NB4 (cell line): ENCODE data around the gene RNF112.
"Not testable (repeated sequence)": the region's sequence is repeated elsewhere in the genome, so short reads cannot be mapped to it uniquely, and the experiment has no call there.

Experiments
- DNase-seq: peaks from one replicate; pipeline ENCODE4 v3.0.0; 2010; ENCODE audit warnings: low read depth
- H3K4me3 ChIP-seq: one replicate; pipeline ENCODE4 v1.5.1; 2011; ENCODE audit warnings: mild to moderate bottlenecking, low read depth, low read length, moderate library complexity
- CTCF ChIP-seq: IDR thresholded peaks from one replicate; pipeline ENCODE4 v1.5.1; 2012; ENCODE audit warnings: low read depth, low read length
- MAX ChIP-seq: IDR thresholded peaks from 2 replicates; pipeline ENCODE4 v1.6.1; 2011; ENCODE audit warnings: low read depth, low read length
- MYC ChIP-seq: IDR thresholded peaks from 2 replicates; pipeline ENCODE4 v1.6.1; 2011; ENCODE audit warnings: low read depth, low read length
- POLR2A ChIP-seq: IDR thresholded peaks from 2 replicates; pipeline ENCODE4 v1.6.1; 2011; ENCODE audit warnings: mild to moderate bottlenecking; ENCODE audit not compliant: insufficient read length; ENCODE audit errors: extremely low read depth

Gene RNF112

GRCh38 chr17:19454074-19454473 lies 43.0 kb downstream of the RNF112 start:
- TF ChIP-seq POLR2A (no peak), CTCF (no peak), MYC (no peak), MAX (no peak)

GRCh38 chr17:19456016-19456927 lies 45.2 kb downstream of the RNF112 start:
- no peak overlapping the region for H3K4me3 ChIP-seq
- no peak for DNase-seq
- TF ChIP-seq CTCF (no peak), POLR2A (no peak), MYC (no peak), MAX (no peak)

More at GRCh38 chr17:19454074-19454473, 43.0 kb downstream of the RNF112 start:
- DNase-seq: no peak
- no peak overlapping the region for H3K4me3 ChIP-seq

GRCh38 chr17:19457046-19457445 lies 46.0 kb downstream of the RNF112 start:
- no peak for TF ChIP-seq POLR2A
- no peak for TF ChIP-seq MAX
- TF ChIP-seq MYC: no peak
- TF ChIP-seq CTCF: no peak
- DNase-seq: no peak
- no peak overlapping the region for H3K4me3 ChIP-seq

GRCh38 chr17:19457830-19458271 lies 46.8 kb downstream of the RNF112 start:
- H3K4me3 ChIP-seq: no peak overlapping the region
- TF ChIP-seq MYC: no peak
- no peak for TF ChIP-seq CTCF
- no peak for TF ChIP-seq MAX
- no peak for TF ChIP-seq POLR2A
- no peak for DNase-seq

GRCh38 chr17:19458481-19458880 lies 47.4 kb downstream of the RNF112 start:
- not testable (repeated sequence) for DNase-seq, H3K4me3 ChIP-seq

- not testable (repeated sequence) for DNase-seq, H3K4me3 ChIP-seq
Observed at GRCh38 chr17:19459018-19459655, 48.1 kb downstream of the RNF112 start.
